A673 (cell line): ENCODE results near the gene EDIL3. TPM values are rescaled to one million over a fixed set of nuclear protein-coding genes. Genes with fewer than 3 reads are reported as not detected.

Experiments
- BruUV-seq: library from RNA; stranded (reverse); fragments of 400-500 nt; replicated peaks from 2 replicates; lab custom pipeline; 2021; lab: Mats Ljungman, UMichigan
- CTCF ChIA-PET: fragments of 300-600 bp; sonication (Branson Sonifier 250); formaldehyde crosslinking; loops from one replicate; lab custom pipeline; 2022; ENCODE audit warnings: antibody characterized with exemption; lab: Charles Lee
- POLR2A ChIA-PET: fragments of 300-600 bp; sonication (Branson Sonifier 250); formaldehyde crosslinking; loops from one replicate; lab custom pipeline; 2022; ENCODE audit warnings: antibody characterized with exemption; ENCODE audit not compliant: low non-redundant PET; lab: Charles Lee
- DNase-seq: peaks from one replicate; pipeline ENCODE4 v3.0.0-alpha.2; 2015; ENCODE audit warnings: low spot score
- H3K27ac ChIP-seq: fragments of 200-600 bp; sonication (generic); 2 replicates; pipeline ENCODE4 v1.5.1; 2016; ENCODE audit warnings: mixed run types, low read depth, mild to moderate bottlenecking, mixed read lengths, antibody characterized with exemption, low read length; ENCODE audit not compliant: poor library complexity, severe bottlenecking
- H3K27me3 ChIP-seq: fragments of 200-600 bp; sonication (generic); replicated peaks from 2 replicates; pipeline ENCODE4 v1.6.1; 2017; ENCODE audit warnings: mixed run types, low read depth, mild to moderate bottlenecking, mixed read lengths, antibody characterized with exemption, low read length; ENCODE audit not compliant: insufficient read depth, poor library complexity
- H3K36me3 ChIP-seq: fragments of 200-600 bp; sonication (generic); 2 replicates; pipeline ENCODE4 v1.6.1; 2016; ENCODE audit warnings: mixed run types, mild to moderate bottlenecking, mixed read lengths, antibody characterized with exemption, low read length; ENCODE audit not compliant: insufficient read depth, poor library complexity, severe bottlenecking
- H3K4me1 ChIP-seq: fragments of 200-600 bp; sonication (generic); 2 replicates; pipeline ENCODE4 v1.6.1; 2017; ENCODE audit warnings: mixed run types, mild to moderate bottlenecking, mixed read lengths, antibody characterized with exemption, low read length; ENCODE audit not compliant: insufficient read depth, poor library complexity, severe bottlenecking
- H3K4me3 ChIP-seq: fragments of 200-600 bp; sonication (generic); 2 replicates; pipeline ENCODE4 v1.5.1; 2016; ENCODE audit warnings: low read depth, mixed run types, mild to moderate bottlenecking, mixed read lengths, low read length; ENCODE audit not compliant: poor library complexity, severe bottlenecking
- H3K9me3 ChIP-seq: fragments of 200-600 bp; sonication (generic); 2 replicates; pipeline ENCODE4 v1.6.1; 2016; ENCODE audit warnings: mixed run types, low read depth, mild to moderate bottlenecking, mixed read lengths, antibody characterized with exemption, low read length; ENCODE audit not compliant: poor library complexity, severe bottlenecking
- EZH2 ChIP-seq: fragments of 200-600 bp; sonication (generic); IDR thresholded peaks from 2 replicates; pipeline ENCODE4 v1.6.1; 2017; ENCODE audit warnings: borderline replicate concordance, low read depth, mild to moderate bottlenecking, mixed read lengths, antibody characterized with exemption, low read length; ENCODE audit not compliant: poor library complexity, severe bottlenecking
- intact Hi-C: fragments of 100-400 bp; cut with micrococcal nuclease; formaldehyde crosslinking; loops from one replicate; pipeline ENCODE4 v1.10.0; 2022; ENCODE audit not compliant: unreplicated experiment
- total RNA-seq: library from RNA; stranded (reverse); gene quantifications from 2 replicates; pipeline ENCODE4 v1.2.3, GENCODE V29; 2021
- TF ChIP-seq, protein P1 (sequence below): fragments of 300-800, 200-600 bp; sonication (generic); conservative IDR thresholded peaks from 2 replicates; pipeline ENCODE4 v1.5.1; 2017; ENCODE audit warnings: low read depth, mild to moderate bottlenecking, antibody characterized with exemption, low read length, moderate library complexity, mixed read lengths

The EDIL3 gene
- total RNA-seq, 1 experiment from 2014 or later: 4.6 TPM

DNA sequence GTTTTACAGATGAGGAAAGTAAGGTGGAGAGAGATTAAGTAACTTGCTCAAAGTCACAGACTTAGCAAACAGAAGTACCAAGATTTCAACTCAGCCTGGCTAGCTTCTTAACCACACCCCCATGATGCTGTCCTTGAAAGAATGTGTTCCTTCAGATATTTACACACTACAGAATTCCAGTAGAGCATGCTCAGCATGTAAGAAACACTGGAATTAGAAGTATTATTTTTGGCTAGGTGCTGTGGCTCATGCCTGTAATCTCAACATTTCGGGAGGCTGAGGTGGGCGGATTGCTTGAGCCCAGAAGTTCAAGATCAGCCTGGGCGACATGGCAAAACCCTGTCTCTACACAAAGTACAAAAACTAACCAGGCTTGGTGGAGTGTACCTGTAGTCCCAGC, 142.4 kb downstream of the EDIL3 start:
- ChIA-PET POLR2A (no interaction called here), CTCF (no interaction called here)
- Histone ChIP-seq H3K27ac (no peak overlapping the region), H3K36me3 (no peaks in the 10 kb centered on the region), H3K4me1 (no peaks in the 10 kb centered on the region), H3K27me3 (no peaks in the 10 kb centered on the region), H3K4me3 (no peak overlapping the region), H3K9me3 (no peaks in the 10 kb centered on the region)
- intact Hi-C loops: no loop called here
- TF ChIP-seq, protein P1, sequence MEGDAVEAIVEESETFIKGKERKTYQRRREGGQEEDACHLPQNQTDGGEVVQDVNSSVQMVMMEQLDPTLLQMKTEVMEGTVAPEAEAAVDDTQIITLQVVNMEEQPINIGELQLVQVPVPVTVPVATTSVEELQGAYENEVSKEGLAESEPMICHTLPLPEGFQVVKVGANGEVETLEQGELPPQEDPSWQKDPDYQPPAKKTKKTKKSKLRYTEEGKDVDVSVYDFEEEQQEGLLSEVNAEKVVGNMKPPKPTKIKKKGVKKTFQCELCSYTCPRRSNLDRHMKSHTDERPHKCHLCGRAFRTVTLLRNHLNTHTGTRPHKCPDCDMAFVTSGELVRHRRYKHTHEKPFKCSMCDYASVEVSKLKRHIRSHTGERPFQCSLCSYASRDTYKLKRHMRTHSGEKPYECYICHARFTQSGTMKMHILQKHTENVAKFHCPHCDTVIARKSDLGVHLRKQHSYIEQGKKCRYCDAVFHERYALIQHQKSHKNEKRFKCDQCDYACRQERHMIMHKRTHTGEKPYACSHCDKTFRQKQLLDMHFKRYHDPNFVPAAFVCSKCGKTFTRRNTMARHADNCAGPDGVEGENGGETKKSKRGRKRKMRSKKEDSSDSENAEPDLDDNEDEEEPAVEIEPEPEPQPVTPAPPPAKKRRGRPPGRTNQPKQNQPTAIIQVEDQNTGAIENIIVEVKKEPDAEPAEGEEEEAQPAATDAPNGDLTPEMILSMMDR: no peak
- TF ChIP-seq EZH2: no peak
- BruUV-seq: no TSS peak
- DNase-seq: no peak

GRCh38 chr5:84239494-84239893, 145.2 kb downstream of the EDIL3 start:
- no peaks in the 10 kb centered on the region for H3K36me3 ChIP-seq
- no peak overlapping the region for H3K27ac ChIP-seq
- BruUV-seq: no TSS peak

GRCh38 chr5:84237126-84237525, 147.6 kb downstream of the EDIL3 start:
- CTCF ChIA-PET: no interaction called here
- Histone ChIP-seq H3K27me3 (no peaks in the 10 kb centered on the region), H3K27ac (no peak overlapping the region), H3K9me3 (no peaks in the 10 kb centered on the region), H3K4me1 (no peaks in the 10 kb centered on the region), H3K4me3 (no peak overlapping the region), H3K36me3 (no peaks in the 10 kb centered on the region)
- TF ChIP-seq, protein P1: no peak
- no peak for TF ChIP-seq EZH2
- no peak for DNase-seq
- no TSS peak for BruUV-seq
- POLR2A ChIA-PET: no interaction called here
- intact Hi-C loops: no loop called here

More at GRCh38 chr5:84239494-84239893, 145.2 kb downstream of the EDIL3 start:
- DNase-seq: no peak
- intact Hi-C loops: no loop called here
- CTCF ChIA-PET: no interaction called here
- Histone ChIP-seq H3K4me1 (no peaks in the 10 kb centered on the region), H3K9me3 (no peaks in the 10 kb centered on the region), H3K27me3 (no peaks in the 10 kb centered on the region), H3K4me3 (no peak overlapping the region)
- POLR2A ChIA-PET: no interaction called here
- TF ChIP-seq, protein P1: no peak
- TF ChIP-seq EZH2: no peak
